Measurements from ENCODE around the gene DRP2. TPM values are rescaled to one million over a fixed set of nuclear protein-coding genes. Genes with fewer than 3 reads are reported as not detected.

The DRP2 gene
- total RNA-seq, 6 donors from 2014 or later: 0.07 TPM; not detected in 5

DNA sequence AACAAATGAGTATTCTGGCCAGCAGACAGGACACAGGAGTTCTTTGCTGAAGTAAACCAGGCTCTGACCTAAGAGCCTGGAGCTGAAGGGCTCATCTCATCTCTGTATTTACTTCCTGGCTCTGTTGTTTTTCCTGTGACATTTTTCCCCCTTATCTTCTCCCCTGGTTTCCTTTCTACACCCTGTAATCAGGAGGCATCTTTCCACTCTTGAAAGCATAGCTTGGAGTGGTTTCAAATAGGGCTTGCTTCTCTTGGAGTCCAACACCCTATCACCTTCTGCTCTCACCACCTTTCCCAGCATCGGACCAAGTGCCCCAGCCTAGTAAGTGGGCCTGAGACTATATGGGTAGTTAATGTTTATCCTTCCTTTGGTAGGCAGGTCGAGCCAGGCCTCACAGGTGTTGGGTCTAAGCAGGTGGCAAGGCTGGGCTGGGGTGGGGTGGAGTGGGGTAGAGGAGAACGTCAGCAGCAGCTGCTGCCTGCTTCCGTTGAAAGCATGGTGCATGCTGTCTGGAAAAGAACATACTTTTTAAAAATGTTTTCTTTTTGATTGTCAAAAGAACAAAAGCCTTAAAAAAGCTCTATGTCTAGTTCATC is 1.2 kb downstream of the DRP2 start:
- ATAC-seq (ENCODE audit: low FRiP score in 2 of 2) (no peak), DNase-seq (no peak)
- TF ChIP-seq POLR2AphosphoS5 (IDR thresholded peaks at IDR 0.05): no peak
- TF ChIP-seq EP300 (IDR thresholded peaks at IDR 0.05): no peak
- TF ChIP-seq POLR2A (IDR thresholded peaks at IDR 0.05): no peak
- TF ChIP-seq, protein P1, sequence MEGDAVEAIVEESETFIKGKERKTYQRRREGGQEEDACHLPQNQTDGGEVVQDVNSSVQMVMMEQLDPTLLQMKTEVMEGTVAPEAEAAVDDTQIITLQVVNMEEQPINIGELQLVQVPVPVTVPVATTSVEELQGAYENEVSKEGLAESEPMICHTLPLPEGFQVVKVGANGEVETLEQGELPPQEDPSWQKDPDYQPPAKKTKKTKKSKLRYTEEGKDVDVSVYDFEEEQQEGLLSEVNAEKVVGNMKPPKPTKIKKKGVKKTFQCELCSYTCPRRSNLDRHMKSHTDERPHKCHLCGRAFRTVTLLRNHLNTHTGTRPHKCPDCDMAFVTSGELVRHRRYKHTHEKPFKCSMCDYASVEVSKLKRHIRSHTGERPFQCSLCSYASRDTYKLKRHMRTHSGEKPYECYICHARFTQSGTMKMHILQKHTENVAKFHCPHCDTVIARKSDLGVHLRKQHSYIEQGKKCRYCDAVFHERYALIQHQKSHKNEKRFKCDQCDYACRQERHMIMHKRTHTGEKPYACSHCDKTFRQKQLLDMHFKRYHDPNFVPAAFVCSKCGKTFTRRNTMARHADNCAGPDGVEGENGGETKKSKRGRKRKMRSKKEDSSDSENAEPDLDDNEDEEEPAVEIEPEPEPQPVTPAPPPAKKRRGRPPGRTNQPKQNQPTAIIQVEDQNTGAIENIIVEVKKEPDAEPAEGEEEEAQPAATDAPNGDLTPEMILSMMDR (IDR thresholded peaks at IDR 0.05): no peak
- Histone ChIP-seq H3K4me3 (no peak overlapping the region), H3K9me3 (no peaks in the 10 kb centered on the region), H3K27ac (no peak overlapping the region), H3K4me1 (no peaks in the 10 kb centered on the region), H3K27me3 (no peaks in the 10 kb centered on the region), H3K36me3 (no peaks in the 10 kb centered on the region)
- 60 to 61% methylated on average over 2 to 4 of the region's 4 CpGs for WGBS, 2 donors

DNA sequence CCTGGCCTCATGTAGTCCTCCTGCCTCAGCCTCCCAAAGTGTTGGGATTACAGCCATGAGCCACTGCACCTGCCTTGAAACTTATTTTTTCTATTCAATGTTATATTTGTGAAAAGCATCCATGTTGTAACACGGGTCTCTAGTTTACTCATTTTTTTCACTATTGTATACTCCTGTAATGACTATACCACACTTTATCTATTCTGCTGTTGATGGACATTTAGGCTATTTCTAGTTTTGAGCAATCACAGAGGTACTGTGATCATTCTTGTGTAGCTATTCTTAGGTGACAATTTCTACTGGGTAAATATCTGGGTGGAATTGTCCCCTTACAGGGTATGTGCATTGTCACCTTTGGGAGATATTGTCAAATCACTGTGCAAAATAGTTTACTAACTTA is 3.6 kb downstream of the DRP2 start:
- no peaks in the 10 kb centered on the region for H3K36me3 ChIP-seq
- TF ChIP-seq POLR2AphosphoS5 (IDR thresholded peaks at IDR 0.05) (no peak), EP300 (IDR thresholded peaks at IDR 0.05) (no peak), POLR2A (IDR thresholded peaks at IDR 0.05) (no peak)
- TF ChIP-seq, protein P1 (IDR thresholded peaks at IDR 0.05): no peak
- no peaks in the 10 kb centered on the region for H3K27me3 ChIP-seq
- DNase-seq (no peak), ATAC-seq (ENCODE audit: low FRiP score in 2 of 2) (no peak)
- H3K4me3 ChIP-seq: no peak overlapping the region
- 58 to 100% methylated on average over 1 of the region's 1 CpG for WGBS, 2 donors
- H3K9me3 ChIP-seq: no peaks in the 10 kb centered on the region
- H3K27ac ChIP-seq: no peak overlapping the region
- no peaks in the 10 kb centered on the region for H3K4me1 ChIP-seq

DNA sequence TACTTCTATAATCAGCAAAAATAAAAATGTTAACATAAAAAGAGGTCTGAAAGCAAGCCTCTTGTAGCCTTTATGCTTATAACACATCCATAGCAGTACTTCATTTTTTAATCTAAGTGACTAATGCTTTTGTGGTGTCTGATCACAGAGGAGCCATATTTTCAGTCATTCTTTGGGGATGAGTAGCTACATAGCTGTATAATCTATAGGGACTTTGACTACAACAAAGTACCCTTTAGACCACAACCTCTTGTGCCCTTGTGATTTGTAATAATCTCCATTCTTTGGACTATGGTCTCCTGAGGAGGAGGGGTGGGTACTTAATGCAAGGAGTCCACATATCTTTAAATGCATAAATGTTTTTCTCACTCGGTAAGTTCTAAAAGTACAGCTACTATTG is 9.6 kb downstream of the DRP2 start:
- no peaks in the 10 kb centered on the region for H3K9me3 ChIP-seq
- H3K4me3 ChIP-seq: no peak overlapping the region
- ATAC-seq (ENCODE audit: low FRiP score in 2 of 2) (no peak), DNase-seq (no peak)
- no peaks in the 10 kb centered on the region for H3K27me3 ChIP-seq
- H3K36me3 ChIP-seq: no peaks in the 10 kb centered on the region
- H3K27ac ChIP-seq: no peak overlapping the region
- no peaks in the 10 kb centered on the region for H3K4me1 ChIP-seq
- WGBS, 2 donors: 86 to 88% methylated on average over 1 of the region's 1 CpG
- TF ChIP-seq POLR2A (IDR thresholded peaks at IDR 0.05) (no peak), POLR2AphosphoS5 (IDR thresholded peaks at IDR 0.05) (no peak), EP300 (IDR thresholded peaks at IDR 0.05) (no peak)
- TF ChIP-seq, protein P1 (IDR thresholded peaks at IDR 0.05): no peak

DNA sequence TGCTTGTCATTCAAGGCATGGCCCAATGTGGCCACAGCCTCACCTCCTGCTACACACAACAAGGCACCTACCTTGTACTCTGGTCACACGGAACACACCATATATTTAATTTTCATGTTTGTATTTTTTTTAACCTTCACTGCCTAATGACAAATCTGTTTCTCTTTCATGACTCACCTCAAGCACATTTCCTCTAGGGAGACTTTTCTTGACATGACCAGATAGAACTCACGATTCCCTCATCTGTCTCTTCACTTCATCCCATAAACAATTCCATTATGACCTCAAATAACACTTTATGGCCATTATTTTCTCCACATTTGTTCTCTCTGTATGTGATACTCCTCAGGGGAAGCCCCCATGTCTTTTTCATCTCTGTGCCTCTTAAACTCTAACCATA is 11.1 kb downstream of the DRP2 start:
- Histone ChIP-seq H3K9me3 (no peaks in the 10 kb centered on the region), H3K4me1 (no peaks in the 10 kb centered on the region), H3K36me3 (no peaks in the 10 kb centered on the region), H3K27ac (no peak overlapping the region), H3K4me3 (no peak overlapping the region), H3K27me3 (no peaks in the 10 kb centered on the region)
- TF ChIP-seq, protein P1 (IDR thresholded peaks at IDR 0.05): no peak
- ATAC-seq (ENCODE audit: low FRiP score in 2 of 2) (no peak), DNase-seq (no peak)
- WGBS, 2 donors: 87 to 88% methylated on average over 2 of the region's 2 CpGs

DNA sequence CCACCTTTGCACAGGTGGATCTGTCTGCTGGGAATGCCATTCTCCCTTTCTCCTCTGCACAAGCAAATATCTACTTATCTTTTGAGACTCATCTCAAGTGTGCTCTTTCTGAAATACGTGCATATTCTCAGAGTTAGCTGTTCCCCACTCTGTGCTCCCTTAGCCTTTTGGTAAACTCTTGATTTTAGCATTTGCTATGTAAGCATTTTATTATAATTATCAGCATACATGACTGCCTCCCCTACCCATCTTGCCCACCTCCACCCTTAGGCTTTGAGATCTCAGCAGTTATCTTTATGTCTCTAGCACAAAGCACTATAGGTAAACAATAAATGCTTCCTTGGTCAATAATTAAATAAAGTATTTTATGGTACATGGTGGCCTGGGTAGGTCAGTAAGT is 11.5 kb downstream of the DRP2 start:
- DNase-seq (no peak), ATAC-seq (ENCODE audit: low FRiP score in 2 of 2) (no peak)
- TF ChIP-seq, protein P1 (IDR thresholded peaks at IDR 0.05): no peak
- no peak for TF ChIP-seq POLR2A (IDR thresholded peaks at IDR 0.05)
- no peak for TF ChIP-seq POLR2AphosphoS5 (IDR thresholded peaks at IDR 0.05)
- no peak for TF ChIP-seq EP300 (IDR thresholded peaks at IDR 0.05)
- no peaks in the 10 kb centered on the region for H3K4me1 ChIP-seq
- no peak overlapping the region for H3K4me3 ChIP-seq
- 75 to 92% methylated on average over 1 of the region's 1 CpG for WGBS, 2 donors
- no peaks in the 10 kb centered on the region for H3K27me3 ChIP-seq
- no peaks in the 10 kb centered on the region for H3K36me3 ChIP-seq
- no peaks in the 10 kb centered on the region for H3K9me3 ChIP-seq
- H3K27ac ChIP-seq: no peak overlapping the region
